Endodermal cell (in vitro differentiated cells): ENCODE measurements around the gene MAPK7. TPM values are rescaled to one million over a fixed set of nuclear protein-coding genes. Genes with fewer than 3 reads are reported as not detected.

Experiments used
- DNase-seq: peaks from one replicate; pipeline ENCODE4 v3.0.0-alpha.2; 2017
- H3K27ac ChIP-seq: 2 replicates; pipeline ENCODE4 v1.5.1; 2013; ENCODE audit warnings: mild to moderate bottlenecking, low read depth, low read length, moderate library complexity
- H3K27me3 ChIP-seq: 2 replicates; pipeline ENCODE4 v1.6.1; 2013; ENCODE audit warnings: mild to moderate bottlenecking, low read length, moderate library complexity; ENCODE audit not compliant: insufficient read depth, control insufficient read depth, poor library complexity, severe bottlenecking
- H3K36me3 ChIP-seq: 2 replicates; pipeline ENCODE4 v1.7.0; 2013; ENCODE audit warnings: mild to moderate bottlenecking, low read length, moderate library complexity; ENCODE audit not compliant: control insufficient read depth, insufficient read depth
- H3K4me1 ChIP-seq: one replicate; pipeline ENCODE4 v1.7.0; 2013; ENCODE audit warnings: low read length; ENCODE audit not compliant: control insufficient read depth, insufficient read depth
- H3K4me3 ChIP-seq: 2 replicates; pipeline ENCODE4 v1.5.1; 2013; ENCODE audit warnings: mild to moderate bottlenecking, low read length, moderate library complexity
- H3K9ac ChIP-seq: 2 replicates; pipeline ENCODE4 v1.6.1; 2013; ENCODE audit warnings: mild to moderate bottlenecking, low read length, moderate library complexity; ENCODE audit not compliant: poor library complexity, severe bottlenecking; ENCODE audit errors: extremely low read depth
- H3K9me3 ChIP-seq: 2 replicates; pipeline ENCODE4 v1.6.1; 2013; ENCODE audit warnings: mild to moderate bottlenecking, low read length, moderate library complexity; ENCODE audit not compliant: control insufficient read depth
- H3K27ac Mint-ChIP-seq: 2 replicates; pipeline ENCODE4 v1.8.0; 2020; ENCODE audit warnings: mixed read lengths
- H3K27me3 Mint-ChIP-seq: 2 replicates; pipeline ENCODE4 v1.8.0; 2021; ENCODE audit warnings: mild to moderate bottlenecking, mixed read lengths; ENCODE audit not compliant: insufficient read depth
- H3K36me3 Mint-ChIP-seq: 2 replicates; pipeline ENCODE4 v1.8.0; 2020; ENCODE audit warnings: low read depth, mixed read lengths
- H3K4me1 Mint-ChIP-seq: 2 replicates; pipeline ENCODE4 v1.8.0; 2020; ENCODE audit warnings: mixed read lengths
- H3K4me3 Mint-ChIP-seq: 2 replicates; pipeline ENCODE4 v1.8.0; 2020; ENCODE audit warnings: mild to moderate bottlenecking, moderate library complexity, mixed read lengths
- H3K9me3 Mint-ChIP-seq: 2 replicates; pipeline ENCODE4 v1.8.0; 2020; ENCODE audit warnings: mild to moderate bottlenecking, mixed read lengths
- CTCF ChIP-seq: fragments of 200-600 bp; sonication (generic); conservative IDR thresholded peaks from 2 replicates; pipeline ENCODE4 v1.5.0; 2021; ENCODE audit warnings: antibody characterized with exemption, mild to moderate bottlenecking
- WGBS, 2 experiments: methylation state at CpG; one replicate each; pipeline versions ENCODE4 v1.1.5 to v1.1.7; 2013; ENCODE audit warnings: missing lambda C conversion rate in 2 of 2, mixed read lengths in 1 of 2; ENCODE audit not compliant: insufficient coverage in 1 of 2, insufficient read length in 1 of 2; 5-methylcytosine and 5-hydroxymethylcytosine counted together
- total RNA-seq, 2 donors: library from RNA; stranded (reverse); fragmentation: NEBNext Ultra II Directional in 1 of 2; extraction: Animal tissue kit (Norgen Biotek cat#: 25700) in 1 of 2; gene quantifications; 2 replicates in 1 of 2; 3 replicates in 1 of 2; pipeline ENCODE4 v1.2.1, GENCODE V29; 2021

MAPK7 gene
- total RNA-seq, 2 donors from 2014 or later, result 33.3 to 53.4 TPM

DNA sequence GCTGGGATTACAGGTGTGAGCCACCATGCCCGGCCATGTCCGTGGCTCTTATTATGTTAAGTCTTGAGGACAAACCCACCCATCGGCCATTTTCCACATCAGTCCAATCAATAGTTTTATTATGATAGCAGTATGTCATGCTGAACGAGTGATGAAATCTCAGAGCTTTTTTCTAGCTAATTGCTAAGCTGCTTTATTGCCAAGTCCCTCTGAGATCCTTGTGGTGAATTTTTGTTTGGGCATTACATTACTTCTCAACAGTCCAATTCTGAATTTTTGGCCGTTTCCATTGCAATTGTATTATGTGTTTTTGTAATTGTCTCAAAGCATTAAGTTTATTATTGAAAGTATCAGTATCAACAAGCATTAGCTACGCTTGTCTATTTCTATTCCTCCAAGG is 43.6 kb downstream of the MAPK7 start:
- peaks cover 2% of the 10 kb centered on the region for H3K9me3 Mint-ChIP-seq
- Histone ChIP-seq H3K27me3 (no peaks in the 10 kb centered on the region), H3K27ac (no peak overlapping the region), H3K9me3 (peaks cover 3% of the 10 kb centered on the region), H3K4me3 (no peak overlapping the region), H3K9ac (no peak overlapping the region), H3K36me3 (no peaks in the 10 kb centered on the region), H3K4me1 (no peaks in the 10 kb centered on the region)
- H3K27me3 Mint-ChIP-seq, result peaks cover 5% of the 10 kb centered on the region
- TF ChIP-seq CTCF, result no peak
- peaks cover 23% of the 10 kb centered on the region for H3K4me1 Mint-ChIP-seq
- no peaks in the 10 kb centered on the region for H3K36me3 Mint-ChIP-seq
- H3K4me3 Mint-ChIP-seq, result no peak overlapping the region
- no peak for DNase-seq
- no peak overlapping the region for H3K27ac Mint-ChIP-seq
- WGBS, 2 experiments, result 88 to 97% methylated on average over 3 to 6 of the region's 6 CpGs

GRCh38 chr17:19424934-19425868 is 46.9 kb downstream of the MAPK7 start:
- no peak for TF ChIP-seq CTCF
- H3K27ac ChIP-seq, result no peak overlapping the region
- H3K27ac Mint-ChIP-seq, result no peak overlapping the region
- no peaks in the 10 kb centered on the region for H3K36me3 ChIP-seq
- H3K9me3 Mint-ChIP-seq, result peaks cover 2% of the 10 kb centered on the region
- peaks cover 32% of the 10 kb centered on the region for H3K4me1 Mint-ChIP-seq
- no peak overlapping the region for H3K4me3 ChIP-seq
- DNase-seq, result no peak
- H3K36me3 Mint-ChIP-seq, result no peaks in the 10 kb centered on the region
- peaks cover 3% of the 10 kb centered on the region for H3K9me3 ChIP-seq
- WGBS, 2 experiments, result 96 to 97% methylated on average over 8 of the region's 8 CpGs
- no peaks in the 10 kb centered on the region for H3K27me3 Mint-ChIP-seq
- no peak overlapping the region for H3K9ac ChIP-seq
- H3K4me3 Mint-ChIP-seq, result no peak overlapping the region
- no peaks in the 10 kb centered on the region for H3K4me1 ChIP-seq
- no peaks in the 10 kb centered on the region for H3K27me3 ChIP-seq

- WGBS, 2 experiments, result 58 to 78% methylated on average over 2 to 5 of the region's 5 CpGs
- no peak overlapping the region for H3K27ac ChIP-seq
- H3K27me3 ChIP-seq, result no peaks in the 10 kb centered on the region
- no peak overlapping the region for H3K9ac ChIP-seq
- Mint-ChIP-seq H3K9me3 (peaks cover 2% of the 10 kb centered on the region), H3K4me3 (no peak overlapping the region), H3K27me3 (no peaks in the 10 kb centered on the region), H3K27ac (peak overlapping the region; percentile 92), H3K4me1 (peaks cover 29% of the 10 kb centered on the region), H3K36me3 (no peaks in the 10 kb centered on the region)
- H3K36me3 ChIP-seq, result no peaks in the 10 kb centered on the region
- no peak overlapping the region for H3K4me3 ChIP-seq
- peak; percentile 88 for DNase-seq
- H3K9me3 ChIP-seq, result no peaks in the 10 kb centered on the region
- H3K4me1 ChIP-seq, result no peaks in the 10 kb centered on the region
- no peak for TF ChIP-seq CTCF
Measured at GRCh38 chr17:19426631-19427030, 48.3 kb downstream of the MAPK7 start.
